ENCODE data around the gene APOL1.

DNA sequence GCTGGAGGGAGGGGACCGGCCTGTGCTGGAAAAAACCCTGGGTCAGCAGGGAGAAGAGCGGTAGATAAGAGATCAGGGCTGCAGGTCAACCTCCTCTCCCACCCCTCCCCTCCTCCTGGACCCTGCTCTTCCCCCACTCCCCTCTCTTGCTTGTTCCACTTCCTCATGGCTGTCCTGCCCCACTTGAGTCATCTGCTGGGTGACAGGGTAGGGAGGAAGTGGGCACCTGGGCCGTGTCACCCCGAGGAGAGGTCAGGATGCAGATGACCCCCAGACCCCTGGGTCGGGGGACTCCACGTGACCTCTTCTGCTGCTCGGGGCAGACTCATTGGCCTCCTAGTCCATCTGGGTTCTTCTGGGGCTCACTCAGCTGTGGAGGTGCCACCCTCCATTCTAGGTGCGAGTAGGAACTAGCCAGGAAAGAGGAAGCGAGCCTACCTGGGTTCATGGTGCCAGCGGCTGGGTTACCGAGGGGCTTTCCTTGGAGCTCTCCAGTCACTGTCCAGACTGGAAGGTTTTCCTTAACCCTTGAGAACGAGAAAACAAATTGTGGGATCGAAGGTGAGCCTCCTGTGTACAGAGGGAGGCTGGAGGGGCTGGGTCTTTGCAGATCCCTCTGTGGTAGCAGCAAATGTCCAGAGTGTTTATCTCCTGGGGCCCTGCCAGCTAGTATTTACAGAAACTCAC, 20.1 kb upstream of the APOL1 start:
- TF ChIP-seq, protein P1, sequence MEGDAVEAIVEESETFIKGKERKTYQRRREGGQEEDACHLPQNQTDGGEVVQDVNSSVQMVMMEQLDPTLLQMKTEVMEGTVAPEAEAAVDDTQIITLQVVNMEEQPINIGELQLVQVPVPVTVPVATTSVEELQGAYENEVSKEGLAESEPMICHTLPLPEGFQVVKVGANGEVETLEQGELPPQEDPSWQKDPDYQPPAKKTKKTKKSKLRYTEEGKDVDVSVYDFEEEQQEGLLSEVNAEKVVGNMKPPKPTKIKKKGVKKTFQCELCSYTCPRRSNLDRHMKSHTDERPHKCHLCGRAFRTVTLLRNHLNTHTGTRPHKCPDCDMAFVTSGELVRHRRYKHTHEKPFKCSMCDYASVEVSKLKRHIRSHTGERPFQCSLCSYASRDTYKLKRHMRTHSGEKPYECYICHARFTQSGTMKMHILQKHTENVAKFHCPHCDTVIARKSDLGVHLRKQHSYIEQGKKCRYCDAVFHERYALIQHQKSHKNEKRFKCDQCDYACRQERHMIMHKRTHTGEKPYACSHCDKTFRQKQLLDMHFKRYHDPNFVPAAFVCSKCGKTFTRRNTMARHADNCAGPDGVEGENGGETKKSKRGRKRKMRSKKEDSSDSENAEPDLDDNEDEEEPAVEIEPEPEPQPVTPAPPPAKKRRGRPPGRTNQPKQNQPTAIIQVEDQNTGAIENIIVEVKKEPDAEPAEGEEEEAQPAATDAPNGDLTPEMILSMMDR (IDR thresholded peaks at IDR 0.05; ENCODE audit: borderline replicate concordance, extremely low read depth, low read length, poor library complexity, severe bottlenecking), result no peak
- no peak for TF ChIP-seq EZH2 (IDR thresholded peaks at IDR 0.05; ENCODE audit: borderline replicate concordance, low read depth, low read length, severe bottlenecking)
